SK-N-SH treated with all-trans-retinoic acid at 6 μM for 48 hours (cell line): Measurements from ENCODE around the gene RIC8B.

Experiments
- BACH2 ChIP-seq: fragments of 250-450 bp; sonication (Bioruptor Pico); IDR thresholded peaks from 2 replicates; pipeline ENCODE4 v1.9.0; 2021; ENCODE audit warnings: mild to moderate bottlenecking, borderline replicate concordance
- CREB5 ChIP-seq: fragments of 250-450 bp; sonication (Bioruptor Pico); IDR thresholded peaks from 2 replicates; pipeline ENCODE4 v1.5.1; 2020; ENCODE audit warnings: low read depth, mild to moderate bottlenecking, moderate library complexity
- PATZ1 ChIP-seq: fragments of 250-450 bp; sonication (Bioruptor Pico); IDR thresholded peaks from 2 replicates; pipeline ENCODE4 v1.8.0; 2020; ENCODE audit warnings: mild to moderate bottlenecking, moderate library complexity, borderline replicate concordance
- POU6F1 ChIP-seq: fragments of 250-450 bp; sonication (Bioruptor Pico); IDR thresholded peaks from 2 replicates; pipeline ENCODE4 v1.8.0; 2021; ENCODE audit warnings: low read depth, mild to moderate bottlenecking, moderate library complexity, borderline replicate concordance
- PPARA ChIP-seq: fragments of 250-450 bp; sonication (Bioruptor Pico); IDR thresholded peaks from 2 replicates; pipeline ENCODE4 v1.5.0; 2020; ENCODE audit warnings: mild to moderate bottlenecking, borderline replicate concordance
- RARB ChIP-seq: fragments of 250-450 bp; sonication (Bioruptor Pico); IDR thresholded peaks from 2 replicates; pipeline ENCODE4 v1.8.0; 2021; ENCODE audit warnings: mild to moderate bottlenecking, moderate library complexity
- TCF4 ChIP-seq: fragments of 250-450 bp; sonication (Bioruptor Pico); IDR thresholded peaks from 2 replicates; pipeline ENCODE4 v1.8.0; 2021; ENCODE audit warnings: mild to moderate bottlenecking, moderate library complexity, borderline replicate concordance
- ZFP3 ChIP-seq: fragments of 250-450 bp; sonication (Bioruptor Pico); IDR thresholded peaks from 2 replicates; pipeline ENCODE4 v1.5.0; 2020; ENCODE audit warnings: mild to moderate bottlenecking, moderate library complexity

- TF ChIP-seq PPARA (CRISPR knock-in tag) (no peak), POU6F1 (CRISPR knock-in tag) (no peak), TCF4 (CRISPR knock-in tag) (no peak), PATZ1 (CRISPR knock-in tag) (no peak), ZFP3 (CRISPR knock-in tag) (no peak), BACH2 (no peak), CREB5 (CRISPR knock-in tag) (no peak), RARB (CRISPR knock-in tag) (no peak)
These were observed 17.0 kb downstream of the RIC8B start for GRCh38 chr12:106791531-106791930.
